OCI-LY1 (cell line): ENCODE data around the gene IDS.

Experiments
- H2AFZ ChIP-seq: fragments of 200-600 bp; sonication (generic), shearing (Covaris generic); 2 replicates; pipeline ENCODE4 v1.6.0; 2014; ENCODE audit warnings: antibody characterized with exemption, mild to moderate bottlenecking, low read length
- H3F3A ChIP-seq: fragments of 200-600 bp; sonication (generic), shearing (Covaris generic); 2 replicates; pipeline ENCODE4 v1.6.0; 2014; ENCODE audit warnings: mild to moderate bottlenecking, antibody characterized with exemption, low read length, moderate library complexity; ENCODE audit not compliant: insufficient read depth
- H3K27ac ChIP-seq: fragments of 200-600 bp; sonication (generic); 2 replicates; pipeline ENCODE4 v1.5.1; 2014; ENCODE audit warnings: low read length, mixed run types, mild to moderate bottlenecking, low read depth; ENCODE audit not compliant: poor library complexity, severe bottlenecking
- H3K27me3 ChIP-seq: fragments of 200-600 bp; sonication (generic); 2 replicates; pipeline ENCODE4 v1.6.0; 2014; ENCODE audit warnings: antibody characterized with exemption, mild to moderate bottlenecking, low read length, moderate library complexity; ENCODE audit not compliant: insufficient read depth
- H3K36me3 ChIP-seq: fragments of 200-600 bp; sonication (generic); 2 replicates; pipeline ENCODE4 v1.6.1; 2014; ENCODE audit warnings: mild to moderate bottlenecking, antibody characterized with exemption, low read length, moderate library complexity, mixed read lengths; ENCODE audit not compliant: insufficient read depth
- H3K4me1 ChIP-seq: fragments of 200-600 bp; sonication (generic); 2 replicates; pipeline ENCODE4 v1.5.1; 2014; ENCODE audit warnings: mild to moderate bottlenecking, low read length, moderate library complexity; ENCODE audit not compliant: insufficient read depth, severe bottlenecking
- H3K4me2 ChIP-seq: fragments of 200-600 bp; sonication (generic), shearing (Covaris generic); 2 replicates; pipeline ENCODE4 v1.6.1; 2014; ENCODE audit warnings: low read length
- H3K4me3 ChIP-seq: fragments of 200-600 bp; sonication (generic); 2 replicates; pipeline ENCODE4 v1.5.1; 2014; ENCODE audit warnings: low read length, low read depth, mild to moderate bottlenecking, mixed read lengths; ENCODE audit not compliant: poor library complexity, severe bottlenecking
- H3K79me2 ChIP-seq: fragments of 200-600 bp; shearing (Covaris generic); 2 replicates; pipeline ENCODE4 v1.6.1; 2016; ENCODE audit warnings: mixed run types, low read length, mixed read lengths; ENCODE audit not compliant: insufficient read depth
- H3K9ac ChIP-seq: fragments of 200-600 bp; sonication (generic), shearing (Covaris generic); 2 replicates; pipeline ENCODE4 v1.6.1; 2014; ENCODE audit warnings: mild to moderate bottlenecking, low read length, mixed read lengths
- H3K9me2 ChIP-seq: fragments of 200-600 bp; sonication (generic), shearing (Covaris generic); 2 replicates; pipeline ENCODE4 v1.6.1; 2014; ENCODE audit warnings: low read depth, mild to moderate bottlenecking, low read length, mixed read lengths
- H3K9me3 ChIP-seq: fragments of 200-600 bp; shearing (Covaris generic); 2 replicates; pipeline ENCODE4 v1.6.1; 2014; ENCODE audit warnings: low read length, mixed read lengths
- H4K20me1 ChIP-seq: fragments of 200-600 bp; sonication (generic), shearing (Covaris generic); 2 replicates; pipeline ENCODE4 v1.6.0; 2016; ENCODE audit warnings: mild to moderate bottlenecking, low read length; ENCODE audit not compliant: insufficient read depth
- EZH2 ChIP-seq: fragments of 200-600 bp; sonication (generic), shearing (Covaris generic); IDR thresholded peaks from 2 replicates; pipeline ENCODE4 v1.8.0; 2017; ENCODE audit warnings: borderline replicate concordance, mixed run types, mild to moderate bottlenecking, antibody characterized with exemption, low read length, moderate library complexity, mixed read lengths
- TF ChIP-seq, protein P1 (sequence below): fragments of 200-600 bp; sonication (generic), shearing (Covaris generic); IDR thresholded peaks from 2 replicates; pipeline ENCODE4 v1.5.1; 2017; ENCODE audit warnings: mild to moderate bottlenecking, antibody characterized with exemption, low read length, moderate library complexity, mixed read lengths

Gene IDS

DNA sequence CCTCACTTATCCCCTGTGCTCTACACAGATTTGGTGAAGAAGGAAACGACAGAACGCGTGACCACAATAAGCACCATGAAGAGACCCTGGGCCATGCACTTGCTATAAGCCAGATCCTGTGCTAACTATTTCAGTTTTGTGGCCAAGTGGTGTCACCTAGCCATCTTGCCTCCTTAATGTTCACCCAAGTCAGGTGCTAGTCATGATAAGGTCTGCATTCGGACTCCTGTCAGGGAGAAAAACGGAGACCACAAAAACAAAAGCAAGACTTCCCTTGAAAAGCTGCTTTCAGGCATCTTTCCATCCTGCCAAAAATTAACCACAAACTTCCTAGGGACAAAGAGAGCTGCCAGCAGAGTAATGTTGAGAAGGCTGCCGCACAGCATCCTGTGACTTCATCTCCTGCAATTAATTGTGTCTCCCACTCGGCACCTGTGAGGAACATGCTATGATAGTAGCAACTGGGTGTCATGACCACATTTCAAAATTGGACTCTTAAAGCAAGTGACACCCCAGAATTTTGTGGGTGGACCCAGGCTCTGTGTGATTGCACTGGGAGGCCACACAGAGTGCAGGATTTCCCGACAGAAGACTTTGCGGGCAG is 8.8 kb upstream of the IDS start:
- no peaks in the 10 kb centered on the region for H3K9me3 ChIP-seq
- no peak overlapping the region for H3K9ac ChIP-seq
- no peak for TF ChIP-seq EZH2
- TF ChIP-seq, protein P1, sequence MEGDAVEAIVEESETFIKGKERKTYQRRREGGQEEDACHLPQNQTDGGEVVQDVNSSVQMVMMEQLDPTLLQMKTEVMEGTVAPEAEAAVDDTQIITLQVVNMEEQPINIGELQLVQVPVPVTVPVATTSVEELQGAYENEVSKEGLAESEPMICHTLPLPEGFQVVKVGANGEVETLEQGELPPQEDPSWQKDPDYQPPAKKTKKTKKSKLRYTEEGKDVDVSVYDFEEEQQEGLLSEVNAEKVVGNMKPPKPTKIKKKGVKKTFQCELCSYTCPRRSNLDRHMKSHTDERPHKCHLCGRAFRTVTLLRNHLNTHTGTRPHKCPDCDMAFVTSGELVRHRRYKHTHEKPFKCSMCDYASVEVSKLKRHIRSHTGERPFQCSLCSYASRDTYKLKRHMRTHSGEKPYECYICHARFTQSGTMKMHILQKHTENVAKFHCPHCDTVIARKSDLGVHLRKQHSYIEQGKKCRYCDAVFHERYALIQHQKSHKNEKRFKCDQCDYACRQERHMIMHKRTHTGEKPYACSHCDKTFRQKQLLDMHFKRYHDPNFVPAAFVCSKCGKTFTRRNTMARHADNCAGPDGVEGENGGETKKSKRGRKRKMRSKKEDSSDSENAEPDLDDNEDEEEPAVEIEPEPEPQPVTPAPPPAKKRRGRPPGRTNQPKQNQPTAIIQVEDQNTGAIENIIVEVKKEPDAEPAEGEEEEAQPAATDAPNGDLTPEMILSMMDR, result no peak
- no peak overlapping the region for H3K27ac ChIP-seq
- no peak overlapping the region for H3K4me2 ChIP-seq
- no peaks in the 10 kb centered on the region for H3F3A ChIP-seq
- H3K36me3 ChIP-seq, result no peaks in the 10 kb centered on the region
- H3K27me3 ChIP-seq, result no peaks in the 10 kb centered on the region
- H3K4me3 ChIP-seq, result no peak overlapping the region
- H3K79me2 ChIP-seq, result no peaks in the 10 kb centered on the region
- no peaks in the 10 kb centered on the region for H4K20me1 ChIP-seq
- peaks cover 5% of the 10 kb centered on the region for H3K4me1 ChIP-seq
- no peaks in the 10 kb centered on the region for H3K9me2 ChIP-seq
- H2AFZ ChIP-seq, result no peak overlapping the region

DNA sequence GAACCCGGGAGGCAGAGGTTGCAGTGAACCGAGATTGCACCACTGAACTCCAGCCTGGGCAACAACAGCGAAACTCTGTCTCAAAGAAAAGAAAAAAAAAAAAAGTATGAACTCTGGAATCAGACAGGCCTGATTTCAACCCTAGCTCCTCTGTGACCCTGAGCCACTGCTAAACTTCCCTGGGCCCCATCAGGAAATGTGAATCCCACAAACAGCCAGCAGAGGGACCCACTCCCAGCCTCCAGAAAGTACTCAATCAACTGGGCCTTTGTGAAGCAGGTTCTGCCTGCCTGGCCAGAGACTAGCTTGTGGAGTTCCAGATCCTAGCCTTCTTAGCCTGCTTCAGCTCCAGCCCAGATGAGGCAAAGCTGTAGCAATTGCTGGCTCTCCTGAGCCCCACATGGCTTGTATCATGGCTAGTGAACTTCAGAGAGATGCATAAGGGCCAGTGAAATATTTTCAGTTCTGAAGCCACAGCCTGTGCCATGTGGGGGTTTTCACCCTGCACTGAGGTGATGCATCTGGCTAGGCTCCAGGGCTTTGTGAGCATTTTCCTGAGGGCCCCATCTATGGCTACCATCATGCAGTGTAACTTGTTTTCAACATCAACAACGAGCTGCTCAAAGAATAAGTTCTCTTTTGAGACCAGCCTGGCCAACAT is 7.2 kb upstream of the IDS start:
- Histone ChIP-seq H3K4me2 (no peak overlapping the region), H4K20me1 (no peaks in the 10 kb centered on the region), H3K9ac (no peak overlapping the region), H3K9me2 (no peaks in the 10 kb centered on the region), H3K36me3 (no peaks in the 10 kb centered on the region), H3K27me3 (no peaks in the 10 kb centered on the region), H2AFZ (no peak overlapping the region), H3K9me3 (no peaks in the 10 kb centered on the region), H3F3A (no peaks in the 10 kb centered on the region), H3K27ac (no peak overlapping the region), H3K4me1 (peaks cover 5% of the 10 kb centered on the region), H3K79me2 (no peaks in the 10 kb centered on the region), H3K4me3 (no peak overlapping the region)
- TF ChIP-seq, protein P1, result peak; percentile 50
- TF ChIP-seq EZH2, result no peak

DNA sequence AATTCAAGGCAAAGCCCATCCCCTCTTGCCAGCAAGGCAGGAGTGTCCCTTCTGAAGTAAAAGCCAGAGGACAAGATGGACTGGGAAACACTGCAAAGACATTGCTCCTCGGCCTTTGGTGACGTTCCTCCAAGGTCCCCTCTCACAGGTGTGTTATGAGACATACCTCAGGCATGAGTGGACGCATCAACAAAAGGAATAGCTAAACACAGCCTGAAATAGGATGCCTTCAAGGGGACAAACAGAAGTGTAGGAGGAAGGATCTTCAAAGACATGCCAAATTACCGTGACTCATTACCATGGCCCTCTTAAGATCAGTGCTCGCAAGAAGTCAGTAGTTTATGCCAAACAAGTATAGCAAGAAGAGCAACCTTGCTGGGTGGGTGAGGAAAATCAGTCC is 6.0 kb upstream of the IDS start:
- TF ChIP-seq, protein P1, result no peak
- no peak for TF ChIP-seq EZH2
- Histone ChIP-seq H3K79me2 (no peaks in the 10 kb centered on the region), H3K36me3 (no peaks in the 10 kb centered on the region), H4K20me1 (no peaks in the 10 kb centered on the region), H3K27ac (no peak overlapping the region), H3K9me2 (no peaks in the 10 kb centered on the region), H2AFZ (no peak overlapping the region), H3F3A (no peaks in the 10 kb centered on the region), H3K4me2 (no peak overlapping the region), H3K27me3 (no peaks in the 10 kb centered on the region), H3K9me3 (no peaks in the 10 kb centered on the region), H3K9ac (no peak overlapping the region), H3K4me1 (peaks cover 5% of the 10 kb centered on the region), H3K4me3 (no peak overlapping the region)
